WERI-Rb-1 (cell line): ENCODE measurements around the gene AVL9.

Experiments
- DNase-seq: peaks from one replicate; pipeline ENCODE4 v3.0.0-alpha.2; 2020
- H3K27ac ChIP-seq: fragments of 250-450 bp; sonication (Bioruptor Pico); 2 replicates; pipeline ENCODE4 v1.5.1; 2020; ENCODE audit warnings: mild to moderate bottlenecking, moderate library complexity
- H3K27me3 ChIP-seq: fragments of 250-450 bp; sonication (Bioruptor Pico); 2 replicates; pipeline ENCODE4 v1.5.1; 2021; ENCODE audit warnings: mild to moderate bottlenecking, low read depth, moderate library complexity; ENCODE audit not compliant: insufficient read depth, severe bottlenecking
- H3K36me3 ChIP-seq: fragments of 250-450 bp; sonication (Bioruptor Pico); 2 replicates; pipeline ENCODE4 v1.5.1; 2020; ENCODE audit warnings: mild to moderate bottlenecking, moderate library complexity
- H3K4me3 ChIP-seq: 2 replicates; pipeline ENCODE4 v1.5.1; 2011; ENCODE audit warnings: low read depth, mild to moderate bottlenecking, control low read depth, low read length
- H3K9me3 ChIP-seq: fragments of 250-450 bp; sonication (Bioruptor Pico); 2 replicates; pipeline ENCODE4 v1.5.1; 2021; ENCODE audit warnings: mild to moderate bottlenecking, moderate library complexity; ENCODE audit not compliant: severe bottlenecking
- TF ChIP-seq, protein P1 (sequence below): IDR thresholded peaks from 2 replicates; pipeline ENCODE4 v1.5.1; 2011; ENCODE audit warnings: low read depth, mild to moderate bottlenecking, control low read depth, inconsistent platforms, low read length

AVL9 gene

GRCh38 chr7:32569388-32570289 is 74.3 kb downstream of the AVL9 start:
- TF ChIP-seq, protein P1, sequence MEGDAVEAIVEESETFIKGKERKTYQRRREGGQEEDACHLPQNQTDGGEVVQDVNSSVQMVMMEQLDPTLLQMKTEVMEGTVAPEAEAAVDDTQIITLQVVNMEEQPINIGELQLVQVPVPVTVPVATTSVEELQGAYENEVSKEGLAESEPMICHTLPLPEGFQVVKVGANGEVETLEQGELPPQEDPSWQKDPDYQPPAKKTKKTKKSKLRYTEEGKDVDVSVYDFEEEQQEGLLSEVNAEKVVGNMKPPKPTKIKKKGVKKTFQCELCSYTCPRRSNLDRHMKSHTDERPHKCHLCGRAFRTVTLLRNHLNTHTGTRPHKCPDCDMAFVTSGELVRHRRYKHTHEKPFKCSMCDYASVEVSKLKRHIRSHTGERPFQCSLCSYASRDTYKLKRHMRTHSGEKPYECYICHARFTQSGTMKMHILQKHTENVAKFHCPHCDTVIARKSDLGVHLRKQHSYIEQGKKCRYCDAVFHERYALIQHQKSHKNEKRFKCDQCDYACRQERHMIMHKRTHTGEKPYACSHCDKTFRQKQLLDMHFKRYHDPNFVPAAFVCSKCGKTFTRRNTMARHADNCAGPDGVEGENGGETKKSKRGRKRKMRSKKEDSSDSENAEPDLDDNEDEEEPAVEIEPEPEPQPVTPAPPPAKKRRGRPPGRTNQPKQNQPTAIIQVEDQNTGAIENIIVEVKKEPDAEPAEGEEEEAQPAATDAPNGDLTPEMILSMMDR = no peak
- DNase-seq = no peak
- Histone ChIP-seq H3K9me3 (no peaks in the 10 kb centered on the region), H3K27ac (no peak overlapping the region), H3K36me3 (peaks cover 15% of the 10 kb centered on the region), H3K4me3 (no peak overlapping the region), H3K27me3 (no peaks in the 10 kb centered on the region)

DNA sequence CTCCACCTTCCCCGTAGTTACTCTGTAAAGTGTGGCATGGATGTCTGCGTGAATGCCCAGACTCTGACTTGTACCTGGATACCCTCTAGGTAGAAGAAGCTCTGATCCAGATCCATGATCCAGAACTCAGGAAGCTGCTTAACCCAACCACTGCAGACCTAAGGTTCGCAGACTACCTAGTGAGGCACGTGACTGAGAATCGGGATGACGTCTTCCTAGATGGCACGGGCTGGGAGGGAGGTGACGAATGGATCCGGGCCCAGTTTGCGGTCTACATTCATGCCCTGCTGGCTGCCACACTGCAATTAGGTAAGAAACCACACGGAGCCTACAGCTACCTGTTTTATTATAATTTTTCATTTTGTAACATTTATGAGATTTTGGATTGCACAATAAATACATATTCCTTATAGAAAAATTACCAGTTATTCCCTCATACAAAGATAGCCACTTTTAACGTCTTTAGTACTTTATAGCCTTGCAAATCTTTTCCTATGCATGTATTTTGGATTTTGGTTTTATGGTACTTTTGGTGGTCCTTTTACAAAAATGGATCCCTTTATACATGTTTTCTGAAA is 77.9 kb downstream of the AVL9 start:
- TF ChIP-seq, protein P1 = no peak
- H3K27me3 ChIP-seq = no peaks in the 10 kb centered on the region
- no peak for DNase-seq
- no peak overlapping the region for H3K4me3 ChIP-seq
- no peaks in the 10 kb centered on the region for H3K9me3 ChIP-seq
- H3K27ac ChIP-seq = no peak overlapping the region
- H3K36me3 ChIP-seq = peaks cover 30% of the 10 kb centered on the region

DNA sequence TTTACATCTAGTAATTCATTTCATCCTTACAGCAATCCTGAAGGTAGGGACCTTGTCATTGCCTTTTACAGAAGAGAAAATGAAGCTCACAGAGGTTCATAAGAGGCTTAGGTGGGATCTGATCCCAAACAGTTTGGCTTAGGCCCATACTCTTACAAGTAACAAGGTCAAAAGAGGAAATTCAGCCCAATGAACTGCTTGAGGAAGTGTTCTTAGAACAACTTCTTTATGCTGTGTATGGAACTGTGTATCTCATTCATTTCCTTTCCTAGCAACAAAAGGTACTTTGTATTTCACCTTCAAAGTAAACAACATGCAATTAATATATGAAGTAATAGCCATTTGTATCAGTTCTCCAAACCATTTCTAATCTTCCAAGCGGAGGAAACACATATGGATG is 79.3 kb downstream of the AVL9 start:
- H3K27me3 ChIP-seq = no peaks in the 10 kb centered on the region
- DNase-seq = no peak
- TF ChIP-seq, protein P1 = no peak
- no peak overlapping the region for H3K27ac ChIP-seq
- no peaks in the 10 kb centered on the region for H3K9me3 ChIP-seq
- H3K4me3 ChIP-seq = no peak overlapping the region
- peaks cover 29% of the 10 kb centered on the region for H3K36me3 ChIP-seq

GRCh38 chr7:32577421-32577820 is 82.1 kb downstream of the AVL9 start:
- Histone ChIP-seq H3K9me3 (no peaks in the 10 kb centered on the region), H3K4me3 (no peak overlapping the region), H3K27me3 (no peaks in the 10 kb centered on the region), H3K36me3 (peaks cover 50% of the 10 kb centered on the region), H3K27ac (no peak overlapping the region)
- TF ChIP-seq, protein P1 = no peak
- no peak for DNase-seq

GRCh38 chr7:32579776-32580175 is 84.5 kb downstream of the AVL9 start:
- no peaks in the 10 kb centered on the region for H3K9me3 ChIP-seq
- H3K27me3 ChIP-seq = no peaks in the 10 kb centered on the region
- TF ChIP-seq, protein P1 = no peak
- H3K27ac ChIP-seq = no peak overlapping the region
- H3K36me3 ChIP-seq = peaks cover 60% of the 10 kb centered on the region
- DNase-seq = no peak
- H3K4me3 ChIP-seq = no peak overlapping the region
